ENCODE results near the gene COL11A2. TPM values are rescaled to one million over a fixed set of nuclear protein-coding genes. Genes with fewer than 3 reads are reported as not detected.

COL11A2 gene
- total and polyA plus RNA-seq, 2 of the 13 experiments (the other 11 are each of a cell fraction or from before 2014, with no cell fraction given): 0.55 TPM

- CTCF ChIA-PET (ENCODE audit: low intra/inter-chr PET ratio, low total read pairs): no interaction called here
- FAIRE-seq: no peak
- Histone ChIP-seq H3K9ac (ENCODE audit: insufficient read depth, low read depth, low read length) (no peak overlapping the region), H3K27ac (ENCODE audit: extremely low read length, insufficient read depth, low read length) (no peak overlapping the region), H3K9me3 (ENCODE audit: low read length) (no peaks in the 10 kb centered on the region), H3K27me3 (ENCODE audit: control insufficient read depth in 1 of 2, insufficient read depth in 2 of 2, low read length in 2 of 2) (peaks cover 9 to 29% of the 10 kb centered on the region in 2 experiments; a peak in 4 of 5 replicates), H3K4me1 (ENCODE audit: insufficient read depth, low read length) (peaks cover 46% of the 10 kb centered on the region), H3K79me2 (ENCODE audit: insufficient read depth, low read length) (peaks cover 3% of the 10 kb centered on the region), H4K20me1 (ENCODE audit: insufficient read depth, low read length) (no peaks in the 10 kb centered on the region), H3K4me2 (ENCODE audit: low read depth, low read length) (no peak overlapping the region), H3K4me3 (replicated peaks in 1 of 3; ENCODE audit: insufficient read depth in 1 of 3, low read depth in 2 of 3, low read length in 3 of 3) (no peak overlapping the region), H2AFZ (ENCODE audit: low read length) (no peak overlapping the region), H3K36me3 (replicated peaks in 1 of 2; ENCODE audit: control insufficient read depth in 1 of 2, insufficient read depth in 2 of 2, low read length in 2 of 2) (peaks cover 2 to 9% of the 10 kb centered on the region in 2 experiments; a peak in 4 of 5 replicates)
- WGBS (ENCODE audit: low lambda C conversion rate): 92% methylated on average over 17 of the region's 17 CpGs
- TF ChIP-seq MAFG (CRISPR knock-in tag; IDR thresholded peaks at IDR 0.05) (no peak), KLF15 (CRISPR knock-in tag; IDR thresholded peaks at IDR 0.05; ENCODE audit: borderline replicate concordance) (no peak), BCL6 (CRISPR knock-in tag; IDR thresholded peaks at IDR 0.05) (no peak), DBP (CRISPR knock-in tag; IDR thresholded peaks at IDR 0.05; ENCODE audit: not compliant biosample characterization) (no peak), IRF9 (CRISPR knock-in tag; IDR thresholded peaks at IDR 0.05; ENCODE audit: borderline replicate concordance) (no peak)
- TF ChIP-seq, protein P1, sequence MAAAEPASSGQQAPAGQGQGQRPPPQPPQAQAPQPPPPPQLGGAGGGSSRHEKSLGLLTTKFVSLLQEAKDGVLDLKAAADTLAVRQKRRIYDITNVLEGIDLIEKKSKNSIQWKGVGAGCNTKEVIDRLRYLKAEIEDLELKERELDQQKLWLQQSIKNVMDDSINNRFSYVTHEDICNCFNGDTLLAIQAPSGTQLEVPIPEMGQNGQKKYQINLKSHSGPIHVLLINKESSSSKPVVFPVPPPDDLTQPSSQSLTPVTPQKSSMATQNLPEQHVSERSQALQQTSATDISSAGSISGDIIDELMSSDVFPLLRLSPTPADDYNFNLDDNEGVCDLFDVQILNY (CRISPR knock-in tag; conservative IDR thresholded peaks at IDR 0.05): no peak
- DNase-seq (ENCODE audit: low spot score): no peak
- no peak for ATAC-seq
- intact Hi-C loops (cut with micrococcal nuclease; ENCODE audit: unreplicated experiment): no loop called here
- POLR2A ChIA-PET: no interaction called here
- in situ Hi-C loops (cut with HindIII; ENCODE audit: extremely low pct_ligation_motif_present, low pct_unique_long_range_greater_than_20kb): no loop called here
- BruUV-seq (replicated peaks): no TSS peak
These were observed 18.9 kb upstream of the COL11A2 start for GRCh38 chr6:33211136-33211535.
